WTC11 (cell line): Measurements from ENCODE around the gene ALOX12.

Experiments
- ARID4B ChIP-seq: sonication (generic); formaldehyde crosslinking; IDR thresholded peaks from 2 replicates; pipeline ENCODE4 v1.8.0; 2023; ENCODE audit warnings: missing genetic modification reagents, mild to moderate bottlenecking, borderline replicate concordance
- ATF6 ChIP-seq: sonication (generic); formaldehyde crosslinking; IDR thresholded peaks from 2 replicates; pipeline ENCODE4 v1.8.1; 2023; ENCODE audit warnings: mild to moderate bottlenecking, missing genetic modification reagents
- CDX4 ChIP-seq: fragments of 250-450 bp; sonication (Bioruptor Pico); IDR thresholded peaks from 2 replicates; pipeline ENCODE4 v1.9.0; 2021; ENCODE audit warnings: moderate library complexity, mild to moderate bottlenecking, inconsistent platforms, borderline replicate concordance
- CREB1 ChIP-seq: sonication (generic); formaldehyde crosslinking; IDR thresholded peaks from 2 replicates; pipeline ENCODE4 v1.8.0; 2023; ENCODE audit warnings: mild to moderate bottlenecking, missing genetic modification reagents
- CREM ChIP-seq: sonication (generic); formaldehyde crosslinking; IDR thresholded peaks from 2 replicates; pipeline ENCODE4 v1.8.1; 2022; ENCODE audit warnings: mild to moderate bottlenecking, missing genetic modification reagents, moderate library complexity
- CTCF ChIP-seq: fragments of 200-600 bp; IDR thresholded peaks from 2 replicates; pipeline ENCODE4 v1.8.0; 2022; ENCODE audit warnings: antibody characterized with exemption
- ELF4 ChIP-seq: sonication (generic); formaldehyde crosslinking; IDR thresholded peaks from 2 replicates; pipeline ENCODE4 v1.8.1; 2022; ENCODE audit warnings: low read depth, mild to moderate bottlenecking, moderate library complexity, missing genetic modification reagents
- ERG ChIP-seq: fragments of 250-450 bp; sonication (Bioruptor Pico); IDR thresholded peaks from 2 replicates; pipeline ENCODE4 v1.8.0; 2021; ENCODE audit warnings: mild to moderate bottlenecking
- MAX ChIP-seq: sonication (generic); formaldehyde crosslinking; IDR thresholded peaks from 2 replicates; pipeline ENCODE4 v1.8.0; 2022; ENCODE audit warnings: mild to moderate bottlenecking, missing genetic modification reagents
- STAT6 ChIP-seq: sonication (generic); formaldehyde crosslinking; conservative IDR thresholded peaks from 2 replicates; pipeline ENCODE4 v1.8.1; 2023; ENCODE audit warnings: mild to moderate bottlenecking, low read depth, missing genetic modification reagents, moderate library complexity
- USF2 ChIP-seq: sonication (generic); formaldehyde crosslinking; IDR thresholded peaks from 2 replicates; pipeline ENCODE4 v1.8.1; 2023; ENCODE audit warnings: mild to moderate bottlenecking, missing genetic modification reagents, moderate library complexity
- ZBTB21 ChIP-seq: sonication (generic); formaldehyde crosslinking; IDR thresholded peaks from 2 replicates; pipeline ENCODE4 v1.8.1; 2023; ENCODE audit warnings: mild to moderate bottlenecking, missing genetic modification reagents, borderline replicate concordance
- ZNF219 ChIP-seq: sonication (generic); formaldehyde crosslinking; IDR thresholded peaks from 2 replicates; pipeline ENCODE4 v1.8.0; 2023; ENCODE audit warnings: missing genetic modification reagents, mild to moderate bottlenecking, borderline replicate concordance
- ZNF423 ChIP-seq: fragments of 250-450 bp; sonication (Bioruptor Pico); IDR thresholded peaks from 2 replicates; pipeline ENCODE4 v2.1.2; 2022; ENCODE audit warnings: mild to moderate bottlenecking, moderate library complexity

GRCh38 chr17:7011415-7011814 is 15.6 kb downstream of the ALOX12 start:
- TF ChIP-seq CTCF (no peak), CREM (CRISPR knock-in tag) (no peak), ZNF219 (CRISPR knock-in tag) (no peak), ATF6 (CRISPR knock-in tag) (no peak), ARID4B (CRISPR knock-in tag) (no peak), ZBTB21 (CRISPR knock-in tag) (no peak), ELF4 (no peak), USF2 (CRISPR knock-in tag) (no peak), CREB1 (CRISPR knock-in tag) (no peak), ZNF423 (CRISPR knock-in tag) (no peak), ERG (CRISPR knock-in tag) (no peak), CDX4 (no peak), MAX (no peak), STAT6 (CRISPR knock-in tag) (no peak)
